CD4-positive, alpha-beta T cell (primary cell): ENCODE results near the gene MCRIP2. TPM values are rescaled to one million over a fixed set of nuclear protein-coding genes. Genes with fewer than 3 reads are reported as not detected.

ENCODE experiments used
- ATAC-seq: fragments of 200-7000 bp; cut with Tn5 transposase; one replicate; pipeline ENCODE4 v1.10.0; 2022; ENCODE audit warnings: mild to moderate bottlenecking; ENCODE audit not compliant: poor library complexity
- CTCF ChIA-PET: fragments of 350-600 bp; sonication (Branson Sonifier 250); formaldehyde crosslinking; loops from one replicate; lab custom pipeline; 2021; ENCODE audit warnings: antibody characterized with exemption, inconsistent platforms; lab: Charles Lee
- POLR2A ChIA-PET: fragments of 350-600 bp; sonication (Branson Sonifier 250); formaldehyde crosslinking; loops from one replicate; lab custom pipeline; 2021; ENCODE audit warnings: antibody characterized with exemption, inconsistent platforms; lab: Charles Lee
- DNase-seq, 14 experiments: peaks; one replicate each; pipeline ENCODE4 v3.0.0-alpha.2; 2013 to 2020; ENCODE audit warnings: mixed read lengths in 2 of 14
- H3K27ac ChIP-seq, 2 donors: one replicate each; pipeline versions ENCODE4 v1.5.1 to v1.7.0; 2013; ENCODE audit warnings: low read length in 2 of 2, low read depth in 1 of 2, mild to moderate bottlenecking in 1 of 2
- H3K27me3 ChIP-seq, 2 experiments: 1 replicate in 1 of 2; 2 replicates in 1 of 2; pipeline versions ENCODE4 v1.6.1 to v1.7.0; 2013; ENCODE audit warnings: low read length in 2 of 2, control low read depth in 1 of 2, mild to moderate bottlenecking in 1 of 2, moderate library complexity in 1 of 2; ENCODE audit not compliant: insufficient read depth in 2 of 2, control insufficient read depth in 1 of 2
- H3K36me3 ChIP-seq: one replicate; pipeline ENCODE4 v1.6.1; 2013; ENCODE audit warnings: low read length, control low read depth; ENCODE audit not compliant: insufficient read depth
- H3K4me1 ChIP-seq: one replicate; pipeline ENCODE4 v1.6.1; 2013; ENCODE audit warnings: low read length, control low read depth; ENCODE audit not compliant: insufficient read depth
- H3K4me3 ChIP-seq: one replicate; pipeline ENCODE4 v1.5.1; 2013; ENCODE audit warnings: mild to moderate bottlenecking, low read length, moderate library complexity
- H3K9me3 ChIP-seq, 2 experiments: 1 replicate in 1 of 2; 2 replicates in 1 of 2; pipeline versions ENCODE4 v1.6.1 to v1.7.0; 2013; ENCODE audit warnings: low read length in 2 of 2, mild to moderate bottlenecking in 2 of 2, control low read depth in 1 of 2, moderate library complexity in 1 of 2; ENCODE audit not compliant: control insufficient read depth in 1 of 2, insufficient read depth in 1 of 2
- H3K27ac Mint-ChIP-seq: one replicate; pipeline ENCODE4 v1.8.0; 2020; ENCODE audit warnings: mixed read lengths
- H3K27me3 Mint-ChIP-seq: one replicate; pipeline ENCODE4 v1.8.0; 2021; ENCODE audit warnings: mixed read lengths
- H3K36me3 Mint-ChIP-seq: one replicate; pipeline ENCODE4 v1.8.0; 2021; ENCODE audit warnings: low read depth, mixed read lengths
- H3K4me1 Mint-ChIP-seq: one replicate; pipeline ENCODE4 v1.8.0; 2021; ENCODE audit warnings: low read depth, mixed read lengths
- H3K4me3 Mint-ChIP-seq: one replicate; pipeline ENCODE4 v1.8.0; 2020; ENCODE audit warnings: mild to moderate bottlenecking, mixed read lengths
- H3K9me3 Mint-ChIP-seq: one replicate; pipeline ENCODE4 v1.8.0; 2020; ENCODE audit warnings: mixed read lengths
- CTCF ChIP-seq: fragments of 200-600 bp; IDR thresholded peaks from one replicate; pipeline ENCODE4 v1.8.0; 2022; ENCODE audit warnings: antibody characterized with exemption, mild to moderate bottlenecking
- intact Hi-C, 2 experiments: fragments of 100-400 bp; cut with DNase I in 1 of 2; cut with micrococcal nuclease in 1 of 2; formaldehyde crosslinking; loops; one replicate each; pipeline versions ENCODE4 v1.15.1 to v1.9.0; 2023 to 2025; cut with DNase I, micrococcal nuclease
- total RNA-seq, 174 experiments: library from RNA in 2 of 174; stranded (reverse) in 2 of 174; gene quantifications; one replicate each; pipeline ENCODE4 v1.2.3 and lab custom pipeline; 2021 to 2026

The MCRIP2 gene
- total RNA-seq, 2 experiments from 2014 or later: 11.4 to 14.6 TPM

- no peak overlapping the region for H3K27ac ChIP-seq
- Mint-ChIP-seq H3K4me3 (no peak overlapping the region), H3K4me1 (no peaks in the 10 kb centered on the region), H3K36me3 (no peaks in the 10 kb centered on the region), H3K27me3 (no peaks in the 10 kb centered on the region), H3K27ac (no peak overlapping the region), H3K9me3 (no peaks in the 10 kb centered on the region)
- no peak for DNase-seq
- H3K27me3 ChIP-seq: no peaks in the 10 kb centered on the region
- intact Hi-C loops: no loop called here
- ChIA-PET CTCF (no interaction called here), POLR2A (no interaction called here)
- no peak for ATAC-seq
- no peak for TF ChIP-seq CTCF
- no peaks in the 10 kb centered on the region for H3K9me3 ChIP-seq
- H3K36me3 ChIP-seq: peaks cover 7% of the 10 kb centered on the region
- H3K4me1 ChIP-seq: peaks cover 10% of the 10 kb centered on the region
- H3K4me3 ChIP-seq: no peak overlapping the region
Observed at GRCh38 chr16:629185-629832, 12.3 kb upstream of the MCRIP2 start.

GRCh38 chr16:629833-630248 is 11.8 kb upstream of the MCRIP2 start:
- no peak for TF ChIP-seq CTCF
- Mint-ChIP-seq H3K36me3 (no peaks in the 10 kb centered on the region), H3K4me1 (no peaks in the 10 kb centered on the region), H3K9me3 (no peaks in the 10 kb centered on the region), H3K27me3 (no peaks in the 10 kb centered on the region), H3K27ac (no peak overlapping the region), H3K4me3 (no peak overlapping the region)
- H3K4me3 ChIP-seq: no peak overlapping the region
- DNase-seq (no peak), ATAC-seq (no peak)
- peaks cover 15% of the 10 kb centered on the region for H3K4me1 ChIP-seq
- intact Hi-C loops: no loop called here
- ChIA-PET CTCF (no interaction called here), POLR2A (no interaction called here)
- no peaks in the 10 kb centered on the region for H3K27me3 ChIP-seq
- H3K36me3 ChIP-seq: peaks cover 7% of the 10 kb centered on the region
- H3K9me3 ChIP-seq: no peaks in the 10 kb centered on the region
- H3K27ac ChIP-seq: no peak overlapping the region

- Mint-ChIP-seq H3K4me3 (no peak overlapping the region), H3K4me1 (no peaks in the 10 kb centered on the region), H3K9me3 (no peaks in the 10 kb centered on the region), H3K36me3 (no peaks in the 10 kb centered on the region), H3K27me3 (no peaks in the 10 kb centered on the region), H3K27ac (no peak overlapping the region)
- ChIA-PET CTCF (no interaction called here), POLR2A (no interaction called here)
- ATAC-seq (no peak), DNase-seq (no peak)
- H3K27me3 ChIP-seq: no peaks in the 10 kb centered on the region
- no peak overlapping the region for H3K4me3 ChIP-seq
- peaks cover 20% of the 10 kb centered on the region for H3K4me1 ChIP-seq
- no peak for TF ChIP-seq CTCF
- peaks cover 7% of the 10 kb centered on the region for H3K36me3 ChIP-seq
- intact Hi-C loops: no loop called here
- H3K9me3 ChIP-seq: no peaks in the 10 kb centered on the region
- no peak overlapping the region for H3K27ac ChIP-seq
Observed at GRCh38 chr16:630249-630814, 11.3 kb upstream of the MCRIP2 start.
